KMS-11 (cell line): ENCODE results near the gene C13orf46.

Source experiments
- H2AFZ ChIP-seq: fragments of 200-600 bp; sonication (generic); 2 replicates; pipeline ENCODE4 v1.6.1; 2016; ENCODE audit warnings: antibody characterized with exemption, mixed run types, low read depth
- H3K27ac ChIP-seq: fragments of 200-600 bp; sonication (generic); 2 replicates; pipeline ENCODE4 v1.6.1; 2016; ENCODE audit warnings: mild to moderate bottlenecking, mixed run types
- H3K27me3 ChIP-seq: fragments of 200-600 bp; sonication (generic); 2 replicates; pipeline ENCODE4 v1.6.1; 2017; ENCODE audit warnings: mild to moderate bottlenecking, low read depth, mixed run types, moderate library complexity; ENCODE audit not compliant: insufficient read depth
- H3K36me3 ChIP-seq: fragments of 200-600 bp; sonication (generic); 2 replicates; pipeline ENCODE4 v1.6.1; 2017; ENCODE audit warnings: mild to moderate bottlenecking, mixed run types; ENCODE audit not compliant: insufficient read depth
- H3K4me1 ChIP-seq: fragments of 200-600 bp; sonication (generic); 2 replicates; pipeline ENCODE4 v1.6.1; 2016; ENCODE audit warnings: mild to moderate bottlenecking, low read depth, mixed run types; ENCODE audit not compliant: poor library complexity, severe bottlenecking
- H3K4me2 ChIP-seq: fragments of 200-600 bp; sonication (generic); 2 replicates; pipeline ENCODE4 v1.7.0; 2016; ENCODE audit warnings: mild to moderate bottlenecking, mixed run types
- H3K4me3 ChIP-seq: fragments of 200-600 bp; sonication (generic); IDR thresholded peaks from 2 replicates; pipeline ENCODE4 v1.6.1; 2017; ENCODE audit warnings: low read depth, low read length, mixed read lengths; ENCODE audit not compliant: insufficient read depth
- H3K79me2 ChIP-seq: fragments of 200-600 bp; sonication (generic); 2 replicates; pipeline ENCODE4 v1.6.1; 2016; ENCODE audit warnings: low read depth, mixed run types; ENCODE audit not compliant: insufficient read depth
- H3K9ac ChIP-seq: fragments of 200-600 bp; sonication (generic); 2 replicates; pipeline ENCODE4 v1.6.1; 2016; ENCODE audit warnings: mild to moderate bottlenecking, mixed run types
- H4K20me1 ChIP-seq: fragments of 200-600 bp; sonication (generic); 2 replicates; pipeline ENCODE4 v1.6.1; 2016; ENCODE audit warnings: mild to moderate bottlenecking, mixed run types; ENCODE audit not compliant: insufficient read depth
- TF ChIP-seq, protein P1 (sequence below): fragments of 200-600 bp; sonication (generic); conservative IDR thresholded peaks from 2 replicates; pipeline ENCODE4 v1.6.1; 2017; ENCODE audit warnings: low read depth, mild to moderate bottlenecking, antibody characterized with exemption, low read length, moderate library complexity, mixed read lengths

Gene C13orf46

DNA sequence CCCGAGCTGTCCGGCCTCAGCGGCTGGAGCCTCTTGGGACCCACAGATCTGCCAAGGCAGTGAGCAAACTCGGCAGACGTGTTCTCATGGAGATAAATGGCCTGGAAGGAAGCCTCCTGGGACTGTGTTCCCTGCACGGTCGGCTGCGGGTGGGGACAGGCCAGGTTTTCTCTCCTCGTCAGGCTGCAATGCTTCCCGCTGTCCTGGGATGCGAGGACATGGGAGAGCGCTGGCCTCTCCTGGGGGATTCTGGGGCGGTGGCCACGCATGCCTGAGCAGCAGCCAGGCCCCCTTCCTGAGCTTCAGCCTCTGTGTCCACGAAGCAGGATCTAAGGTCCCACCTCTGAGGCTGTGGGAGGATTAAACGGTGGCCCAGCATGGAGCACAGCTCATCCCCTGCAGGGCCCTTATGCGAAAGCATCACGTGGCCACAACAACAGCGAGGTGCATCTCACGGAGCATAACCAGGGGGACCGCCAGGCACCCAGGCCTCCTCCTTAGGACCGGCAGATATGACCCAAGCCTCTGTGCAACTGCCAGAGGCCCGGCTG, 21.2 kb upstream of the C13orf46 start:
- Histone ChIP-seq H3K4me1 (no peaks in the 10 kb centered on the region), H3K79me2 (no peaks in the 10 kb centered on the region), H3K27me3 (no peaks in the 10 kb centered on the region), H3K36me3 (no peaks in the 10 kb centered on the region), H4K20me1 (no peaks in the 10 kb centered on the region), H3K9ac (no peak overlapping the region), H3K4me3 (no peak overlapping the region), H2AFZ (no peak overlapping the region), H3K27ac (no peak overlapping the region), H3K4me2 (no peak overlapping the region)
- TF ChIP-seq, protein P1, sequence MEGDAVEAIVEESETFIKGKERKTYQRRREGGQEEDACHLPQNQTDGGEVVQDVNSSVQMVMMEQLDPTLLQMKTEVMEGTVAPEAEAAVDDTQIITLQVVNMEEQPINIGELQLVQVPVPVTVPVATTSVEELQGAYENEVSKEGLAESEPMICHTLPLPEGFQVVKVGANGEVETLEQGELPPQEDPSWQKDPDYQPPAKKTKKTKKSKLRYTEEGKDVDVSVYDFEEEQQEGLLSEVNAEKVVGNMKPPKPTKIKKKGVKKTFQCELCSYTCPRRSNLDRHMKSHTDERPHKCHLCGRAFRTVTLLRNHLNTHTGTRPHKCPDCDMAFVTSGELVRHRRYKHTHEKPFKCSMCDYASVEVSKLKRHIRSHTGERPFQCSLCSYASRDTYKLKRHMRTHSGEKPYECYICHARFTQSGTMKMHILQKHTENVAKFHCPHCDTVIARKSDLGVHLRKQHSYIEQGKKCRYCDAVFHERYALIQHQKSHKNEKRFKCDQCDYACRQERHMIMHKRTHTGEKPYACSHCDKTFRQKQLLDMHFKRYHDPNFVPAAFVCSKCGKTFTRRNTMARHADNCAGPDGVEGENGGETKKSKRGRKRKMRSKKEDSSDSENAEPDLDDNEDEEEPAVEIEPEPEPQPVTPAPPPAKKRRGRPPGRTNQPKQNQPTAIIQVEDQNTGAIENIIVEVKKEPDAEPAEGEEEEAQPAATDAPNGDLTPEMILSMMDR, result no peak

DNA sequence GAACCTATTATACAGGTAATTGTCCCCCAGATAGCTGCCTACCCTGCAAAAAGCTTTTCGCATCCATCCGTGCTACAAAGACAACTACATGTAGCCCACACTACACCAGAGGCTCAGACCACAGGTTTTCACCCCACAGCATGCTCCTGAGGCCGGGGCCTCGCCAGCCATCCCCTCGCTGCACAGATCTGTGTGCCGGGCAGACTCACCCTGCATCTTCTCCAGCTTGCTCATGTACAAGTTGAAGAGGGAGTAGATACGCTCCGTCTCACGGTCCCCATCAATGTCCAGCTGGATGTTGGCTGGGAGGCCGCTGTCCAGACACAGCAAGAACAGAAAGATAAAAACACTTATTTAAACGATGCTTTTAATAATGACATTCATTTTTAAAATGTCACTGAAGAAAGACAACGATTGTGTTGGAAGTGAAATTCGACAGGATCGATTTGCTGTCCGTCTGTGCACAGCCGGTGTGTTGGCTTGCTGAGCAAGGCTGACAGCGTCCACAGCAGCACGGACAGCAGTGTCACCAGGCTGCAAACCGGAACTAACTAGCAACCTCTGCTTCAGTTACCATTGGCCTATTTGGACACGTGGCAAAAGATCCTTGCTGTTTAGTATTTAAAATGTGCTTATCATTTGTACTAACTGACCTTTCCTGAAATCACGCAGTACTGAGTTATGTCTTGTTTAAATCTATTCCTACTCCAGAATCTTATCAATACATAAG, 18.6 kb upstream of the C13orf46 start:
- no peak overlapping the region for H3K4me2 ChIP-seq
- H3K4me1 ChIP-seq, result no peaks in the 10 kb centered on the region
- no peak overlapping the region for H3K27ac ChIP-seq
- H3K36me3 ChIP-seq, result no peaks in the 10 kb centered on the region
- H3K9ac ChIP-seq, result no peak overlapping the region
- TF ChIP-seq, protein P1, result no peak
- H3K79me2 ChIP-seq, result no peaks in the 10 kb centered on the region
- H3K4me3 ChIP-seq, result no peak overlapping the region
- H4K20me1 ChIP-seq, result no peaks in the 10 kb centered on the region
- no peaks in the 10 kb centered on the region for H3K27me3 ChIP-seq
- H2AFZ ChIP-seq, result no peak overlapping the region

DNA sequence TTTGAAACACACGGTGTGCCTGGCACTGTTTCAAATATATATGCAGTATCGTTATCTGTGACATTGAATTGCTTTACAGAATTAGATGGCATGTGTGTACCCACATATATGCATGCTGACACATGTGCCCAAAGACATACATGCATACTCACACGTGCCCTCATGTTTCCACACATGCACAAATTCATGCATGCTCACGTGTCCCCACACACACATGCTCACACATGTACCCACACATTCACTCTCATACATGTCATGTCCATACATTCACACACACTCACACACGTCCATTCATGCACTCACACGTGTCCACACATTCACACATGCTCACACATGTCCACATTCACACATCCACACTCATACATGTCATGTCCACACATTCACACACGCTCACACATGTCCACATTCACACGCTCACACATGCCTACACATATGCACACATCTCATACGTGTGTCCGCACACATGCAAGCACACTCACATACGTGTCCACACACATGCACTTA, 17.9 kb upstream of the C13orf46 start:
- H3K4me1 ChIP-seq, result no peaks in the 10 kb centered on the region
- no peaks in the 10 kb centered on the region for H4K20me1 ChIP-seq
- H3K79me2 ChIP-seq, result no peaks in the 10 kb centered on the region
- no peaks in the 10 kb centered on the region for H3K36me3 ChIP-seq
- TF ChIP-seq, protein P1, result no peak
- no peak overlapping the region for H2AFZ ChIP-seq
- H3K9ac ChIP-seq, result no peak overlapping the region
- no peak overlapping the region for H3K4me3 ChIP-seq
- no peak overlapping the region for H3K4me2 ChIP-seq
- no peaks in the 10 kb centered on the region for H3K27me3 ChIP-seq
- H3K27ac ChIP-seq, result no peak overlapping the region

DNA sequence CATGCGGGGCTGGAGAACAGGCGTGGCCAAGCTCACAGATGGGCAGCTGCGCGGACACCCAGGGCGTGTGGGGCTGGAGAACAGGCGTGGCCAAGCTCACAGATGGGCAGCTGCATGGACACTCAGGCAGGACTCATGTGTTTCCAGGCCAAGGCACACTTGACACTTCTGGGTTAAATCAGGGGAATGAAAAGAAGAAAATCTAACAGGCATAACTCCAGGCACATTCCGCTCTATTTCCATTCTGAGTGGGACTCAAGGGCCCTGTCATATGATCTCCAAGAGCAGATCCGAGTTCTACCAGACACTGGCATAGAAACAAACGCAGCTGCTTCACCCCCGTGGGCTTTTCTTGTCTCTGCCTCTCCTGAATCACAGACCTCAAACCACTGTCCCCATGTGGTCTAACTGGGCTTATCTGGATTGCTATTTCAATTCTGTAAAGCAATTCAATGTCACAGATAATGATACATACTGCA, 17.4 kb upstream of the C13orf46 start:
- no peaks in the 10 kb centered on the region for H3K36me3 ChIP-seq
- H3K4me3 ChIP-seq, result no peak overlapping the region
- no peaks in the 10 kb centered on the region for H3K4me1 ChIP-seq
- no peak overlapping the region for H2AFZ ChIP-seq
- H3K9ac ChIP-seq, result no peak overlapping the region
- no peak overlapping the region for H3K27ac ChIP-seq
- H3K27me3 ChIP-seq, result no peaks in the 10 kb centered on the region
- no peak overlapping the region for H3K4me2 ChIP-seq
- no peaks in the 10 kb centered on the region for H3K79me2 ChIP-seq
- TF ChIP-seq, protein P1, result no peak
- H4K20me1 ChIP-seq, result no peaks in the 10 kb centered on the region
